Smooth muscle cell (in vitro differentiated cells): Measurements from ENCODE around the gene GRM2. TPM values are rescaled to one million over a fixed set of nuclear protein-coding genes. Genes with fewer than 3 reads are reported as not detected.

Experiments used
- DNase-seq: peaks from one replicate; lab custom pipeline; 2025; ENCODE audit not compliant: unreplicated experiment; lab: John Stamatoyannopoulos, UW
- H2AFZ ChIP-seq: fragments of 200-600 bp; sonication (generic); 2 replicates; pipeline ENCODE4 v1.6.0; 2016; ENCODE audit warnings: antibody characterized with exemption, low read depth, mild to moderate bottlenecking
- H3F3A ChIP-seq: fragments of 200-600 bp; sonication (generic); 2 replicates; pipeline ENCODE4 v1.6.0; 2017; ENCODE audit warnings: antibody characterized with exemption, low read depth
- H3K27ac ChIP-seq: fragments of 200-600 bp; sonication (generic); 2 replicates; pipeline ENCODE4 v1.5.1; 2016; ENCODE audit warnings: low read depth, mild to moderate bottlenecking
- H3K27me3 ChIP-seq: fragments of 200-600 bp; sonication (generic); 2 replicates; pipeline ENCODE4 v1.6.1; 2016; ENCODE audit warnings: low read depth, mild to moderate bottlenecking
- H3K36me3 ChIP-seq: fragments of 200-600 bp; sonication (generic); 2 replicates; pipeline ENCODE4 v1.5.1; 2016; ENCODE audit warnings: low read depth
- H3K4me1 ChIP-seq: fragments of 200-600 bp; sonication (generic); 2 replicates; pipeline ENCODE4 v1.5.1; 2016; ENCODE audit warnings: low read depth
- H3K4me2 ChIP-seq: fragments of 200-600 bp; sonication (generic); 2 replicates; pipeline ENCODE4 v1.6.0; 2016; ENCODE audit warnings: mild to moderate bottlenecking
- H3K4me3 ChIP-seq: fragments of 200-600 bp; sonication (generic); 2 replicates; pipeline ENCODE4 v1.5.1; 2016; ENCODE audit warnings: mild to moderate bottlenecking
- H3K79me2 ChIP-seq: fragments of 200-600 bp; sonication (generic); 2 replicates; pipeline ENCODE4 v1.6.0; 2016; ENCODE audit warnings: low read depth, mild to moderate bottlenecking
- H3K9ac ChIP-seq: fragments of 200-600 bp; sonication (generic); 2 replicates; pipeline ENCODE4 v1.6.0; 2016; ENCODE audit warnings: low read depth
- H3K9me3 ChIP-seq: fragments of 200-600 bp; sonication (generic); replicated peaks from 2 replicates; pipeline ENCODE4 v1.5.1; 2016; ENCODE audit warnings: low read depth
- H4K20me1 ChIP-seq: fragments of 200-600 bp; sonication (generic); 2 replicates; pipeline ENCODE4 v1.6.0; 2016; ENCODE audit warnings: low read depth
- WGBS: methylation state at CpG from one replicate; pipeline ENCODE4 v1.1.7; 2016; ENCODE audit warnings: low lambda C conversion rate; 5-methylcytosine and 5-hydroxymethylcytosine counted together
- polyA plus RNA-seq: library from polyadenylated mRNA; unstranded; fragments of >200 nt; fragmentation: Nextera tagmentation; extraction: Ambion mirVana; gene quantifications from 2 replicates; pipeline ENCODE4 v1.2.1, GENCODE V29; 2016
- total RNA-seq: library from RNA; depleted of rRNA; stranded (reverse); fragments of >200 nt; gene quantifications from 2 replicates; pipeline ENCODE4 v1.2.3, GENCODE V29; 2014
- TF ChIP-seq, protein P1 (sequence below): fragments of 200-600 bp; sonication (generic); IDR thresholded peaks from 2 replicates; pipeline ENCODE4 v1.5.1; 2017; ENCODE audit warnings: borderline replicate concordance, mild to moderate bottlenecking, antibody characterized with exemption; ENCODE audit not compliant: insufficient read depth, poor library complexity, severe bottlenecking

The GRM2 gene
- total and polyA plus RNA-seq, 2 experiments from 2014 or later: 0.63 to 0.65 TPM

DNA sequence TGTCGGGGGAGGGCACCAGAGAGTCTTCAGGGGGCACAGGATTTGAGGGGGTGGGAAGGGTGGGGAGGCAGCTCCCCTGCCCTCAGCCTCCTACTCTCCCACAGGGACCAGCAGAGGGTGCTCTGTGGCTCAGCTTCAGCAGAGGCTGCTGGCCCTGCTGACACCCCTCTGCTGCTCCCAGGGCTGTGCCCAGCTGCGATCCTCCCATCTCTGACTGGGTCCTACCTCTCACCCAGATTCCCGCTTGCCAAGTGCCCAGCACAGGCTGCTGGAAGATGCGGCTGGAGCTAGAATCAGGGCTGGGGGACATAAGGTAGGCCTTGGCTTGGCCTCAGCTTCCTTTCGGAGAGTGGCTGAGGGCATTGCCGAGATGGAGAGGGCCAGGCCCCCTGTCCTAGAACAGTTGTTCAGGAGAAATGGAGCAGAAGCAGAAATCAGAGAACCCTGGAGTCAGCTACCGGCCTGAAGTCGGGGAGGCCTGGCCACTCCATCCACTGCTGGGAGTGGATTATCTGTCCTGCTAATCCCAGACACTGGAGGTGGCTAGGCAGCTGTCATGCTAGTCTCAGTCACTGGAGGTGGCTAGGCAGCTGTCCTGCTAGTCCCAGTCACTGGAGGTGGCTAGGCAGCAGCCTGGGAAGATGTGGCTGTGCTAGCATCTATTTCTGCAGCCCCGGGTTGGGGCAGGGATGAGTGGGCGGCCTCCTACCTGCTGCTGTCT, 3.9 kb downstream of the GRM2 start:
- Histone ChIP-seq H3K36me3 (no peaks in the 10 kb centered on the region), H3K4me2 (no peak overlapping the region), H3F3A (no peaks in the 10 kb centered on the region), H3K9ac (no peak overlapping the region), H2AFZ (no peak overlapping the region), H3K4me1 (peaks cover 3% of the 10 kb centered on the region), H3K27ac (no peak overlapping the region), H3K9me3 (no peaks in the 10 kb centered on the region), H4K20me1 (peaks cover 16% of the 10 kb centered on the region), H3K4me3 (no peak overlapping the region), H3K27me3 (peaks cover 22% of the 10 kb centered on the region), H3K79me2 (no peaks in the 10 kb centered on the region)
- DNase-seq: no peak
- TF ChIP-seq, protein P1, sequence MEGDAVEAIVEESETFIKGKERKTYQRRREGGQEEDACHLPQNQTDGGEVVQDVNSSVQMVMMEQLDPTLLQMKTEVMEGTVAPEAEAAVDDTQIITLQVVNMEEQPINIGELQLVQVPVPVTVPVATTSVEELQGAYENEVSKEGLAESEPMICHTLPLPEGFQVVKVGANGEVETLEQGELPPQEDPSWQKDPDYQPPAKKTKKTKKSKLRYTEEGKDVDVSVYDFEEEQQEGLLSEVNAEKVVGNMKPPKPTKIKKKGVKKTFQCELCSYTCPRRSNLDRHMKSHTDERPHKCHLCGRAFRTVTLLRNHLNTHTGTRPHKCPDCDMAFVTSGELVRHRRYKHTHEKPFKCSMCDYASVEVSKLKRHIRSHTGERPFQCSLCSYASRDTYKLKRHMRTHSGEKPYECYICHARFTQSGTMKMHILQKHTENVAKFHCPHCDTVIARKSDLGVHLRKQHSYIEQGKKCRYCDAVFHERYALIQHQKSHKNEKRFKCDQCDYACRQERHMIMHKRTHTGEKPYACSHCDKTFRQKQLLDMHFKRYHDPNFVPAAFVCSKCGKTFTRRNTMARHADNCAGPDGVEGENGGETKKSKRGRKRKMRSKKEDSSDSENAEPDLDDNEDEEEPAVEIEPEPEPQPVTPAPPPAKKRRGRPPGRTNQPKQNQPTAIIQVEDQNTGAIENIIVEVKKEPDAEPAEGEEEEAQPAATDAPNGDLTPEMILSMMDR: no peak
- WGBS: 75% methylated on average over 10 of the region's 10 CpGs

DNA sequence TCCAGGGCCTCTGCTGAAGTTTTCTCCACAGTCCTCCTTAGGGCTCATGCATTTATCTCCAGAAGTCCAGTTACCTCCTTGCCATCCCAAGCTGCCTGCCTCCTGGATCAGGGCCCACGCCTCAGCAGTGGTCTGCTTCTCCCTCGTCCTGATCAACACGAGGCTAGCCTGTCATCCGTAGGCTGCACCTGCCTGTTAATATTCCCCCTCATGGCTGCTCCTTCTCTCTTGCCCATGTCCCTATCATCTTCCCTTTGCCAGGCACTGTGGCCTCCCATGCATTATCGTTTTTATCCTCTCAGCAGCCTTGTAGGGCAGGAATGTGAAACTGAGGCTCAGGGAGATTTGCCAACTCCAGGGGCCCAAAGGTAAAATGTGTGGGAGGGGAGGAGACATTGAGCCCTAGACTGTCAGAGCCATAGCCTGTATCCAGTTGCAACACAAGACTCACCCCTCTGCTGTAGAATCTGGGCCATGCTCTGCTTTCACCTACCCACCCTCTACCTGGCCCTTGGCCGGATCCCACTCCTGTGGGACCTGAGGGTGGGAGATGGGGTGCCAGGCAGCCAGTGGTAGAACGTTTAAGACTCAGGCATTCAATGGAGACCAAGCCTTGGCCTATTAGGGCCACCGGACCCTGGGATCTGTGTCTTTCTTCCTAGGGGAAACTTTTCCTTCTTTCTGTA, 4.6 kb downstream of the GRM2 start:
- no peak overlapping the region for H3K4me2 ChIP-seq
- no peak overlapping the region for H2AFZ ChIP-seq
- peaks cover 9% of the 10 kb centered on the region for H4K20me1 ChIP-seq
- peaks cover 22% of the 10 kb centered on the region for H3K27me3 ChIP-seq
- no peaks in the 10 kb centered on the region for H3F3A ChIP-seq
- no peaks in the 10 kb centered on the region for H3K79me2 ChIP-seq
- H3K9ac ChIP-seq: no peak overlapping the region
- no peak for DNase-seq
- H3K36me3 ChIP-seq: no peaks in the 10 kb centered on the region
- TF ChIP-seq, protein P1: no peak
- H3K27ac ChIP-seq: no peak overlapping the region
- WGBS: 79% methylated on average over 8 of the region's 8 CpGs
- no peaks in the 10 kb centered on the region for H3K9me3 ChIP-seq
- H3K4me1 ChIP-seq: peaks cover 3% of the 10 kb centered on the region
- H3K4me3 ChIP-seq: no peak overlapping the region

DNA sequence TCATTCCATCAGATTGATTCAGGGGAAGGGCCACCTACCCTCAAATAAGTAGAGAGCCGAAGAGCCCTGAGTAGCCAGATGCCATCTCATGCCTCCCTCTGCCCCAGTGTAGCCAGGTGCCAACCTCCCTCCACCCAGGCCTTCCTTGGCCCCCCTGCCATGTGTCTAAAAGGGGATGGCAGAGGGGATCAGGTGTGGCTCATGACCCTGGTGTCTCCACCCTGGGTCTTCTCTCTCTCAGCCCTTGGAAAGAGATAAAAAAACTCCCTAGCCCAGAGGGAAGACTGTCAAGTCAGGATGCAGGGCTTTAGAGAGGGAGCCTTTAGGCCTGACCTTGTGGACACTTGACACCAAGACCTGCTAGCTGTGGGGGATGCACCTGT, 5.2 kb downstream of the GRM2 start:
- Histone ChIP-seq H2AFZ (no peak overlapping the region), H3K4me2 (no peak overlapping the region), H3K4me3 (no peak overlapping the region), H3K79me2 (no peaks in the 10 kb centered on the region), H3K27ac (no peak overlapping the region), H3K27me3 (peaks cover 22% of the 10 kb centered on the region), H3K36me3 (no peaks in the 10 kb centered on the region), H3F3A (no peaks in the 10 kb centered on the region), H3K4me1 (peaks cover 3% of the 10 kb centered on the region), H3K9me3 (no peaks in the 10 kb centered on the region), H3K9ac (no peak overlapping the region), H4K20me1 (peaks cover 7% of the 10 kb centered on the region)
- WGBS: 100% methylated on average over 1 of the region's 1 CpG
- TF ChIP-seq, protein P1: no peak
- DNase-seq: no peak

DNA sequence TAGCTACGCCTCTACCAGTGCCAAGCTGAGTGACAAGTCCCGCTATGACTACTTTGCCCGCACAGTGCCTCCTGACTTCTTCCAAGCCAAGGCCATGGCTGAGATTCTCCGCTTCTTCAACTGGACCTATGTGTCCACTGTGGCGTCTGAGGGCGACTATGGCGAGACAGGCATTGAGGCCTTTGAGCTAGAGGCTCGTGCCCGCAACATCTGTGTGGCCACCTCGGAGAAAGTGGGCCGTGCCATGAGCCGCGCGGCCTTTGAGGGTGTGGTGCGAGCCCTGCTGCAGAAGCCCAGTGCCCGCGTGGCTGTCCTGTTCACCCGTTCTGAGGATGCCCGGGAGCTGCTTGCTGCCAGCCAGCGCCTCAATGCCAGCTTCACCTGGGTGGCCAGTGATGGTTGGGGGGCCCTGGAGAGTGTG, 5.7 kb downstream of the GRM2 start:
- no peak overlapping the region for H3K4me3 ChIP-seq
- 92% methylated on average over 20 of the region's 20 CpGs for WGBS

More for the DNA sequence above, 5.7 kb downstream of the GRM2 start:
- H3K36me3 ChIP-seq: no peaks in the 10 kb centered on the region
- no peak overlapping the region for H3K4me2 ChIP-seq
- H2AFZ ChIP-seq: no peak overlapping the region
- H3K79me2 ChIP-seq: no peaks in the 10 kb centered on the region
- H3F3A ChIP-seq: no peaks in the 10 kb centered on the region
- no peak overlapping the region for H3K9ac ChIP-seq
- DNase-seq: no peak
- no peaks in the 10 kb centered on the region for H3K4me1 ChIP-seq
- H3K27ac ChIP-seq: no peak overlapping the region
- peaks cover 17% of the 10 kb centered on the region for H3K27me3 ChIP-seq
- peaks cover 2% of the 10 kb centered on the region for H4K20me1 ChIP-seq
- no peaks in the 10 kb centered on the region for H3K9me3 ChIP-seq
- TF ChIP-seq, protein P1: no peak
